Endothelial cell of umbilical vein (primary cell): ENCODE results near the gene UNCX. TPM values are rescaled to one million over a fixed set of nuclear protein-coding genes. Genes with fewer than 3 reads are reported as not detected.

Experiments
- BruUV-seq: library from RNA; stranded (reverse); fragments of 400-500 nt; replicated peaks from 2 replicates; lab custom pipeline; 2021; lab: Mats Ljungman, UMichigan
- CTCF ChIA-PET: fragments of 300-600, 350-600 bp; sonication (Branson Sonifier 250); formaldehyde crosslinking; loops from one replicate; lab custom pipeline; 2021; ENCODE audit warnings: antibody characterized with exemption, inconsistent platforms; lab: Charles Lee
- POLR2A ChIA-PET: fragments of 300-600, 350-600 bp; sonication (Branson Sonifier 250); formaldehyde crosslinking; loops from one replicate; lab custom pipeline; 2021; ENCODE audit warnings: antibody characterized with exemption, inconsistent platforms; lab: Charles Lee
- DNase-seq: peaks from one replicate; pipeline ENCODE4 v3.0.0-alpha.2; 2011; ENCODE audit warnings: low read depth, low spot score
- FAIRE-seq: peaks from 2 replicates; lab custom pipeline; 2011; peaks lifted over from hg19 to GRCh38; lab: Jason Lieb, UNC
- H2AFZ ChIP-seq: 2 replicates; pipeline ENCODE4 v1.6.0; 2012; ENCODE audit warnings: low read depth, low read length, control low read depth, inconsistent platforms
- H3K27ac ChIP-seq: 2 replicates; pipeline ENCODE4 v1.5.1; 2011; ENCODE audit warnings: low read depth, mild to moderate bottlenecking, control low read depth, low read length, moderate library complexity; ENCODE audit not compliant: insufficient read depth
- H3K27me3 ChIP-seq, 2 experiments: 2 replicates each; pipeline versions ENCODE4 v1.6.0 to v1.6.1; 2011; ENCODE audit warnings: low read length in 2 of 2, mixed read lengths in 1 of 2; ENCODE audit not compliant: control insufficient read depth in 2 of 2, insufficient read depth in 2 of 2
- H3K36me3 ChIP-seq, 2 experiments: 2 replicates in 1 of 2; 3 replicates in 1 of 2; pipeline ENCODE4 v1.5.1; 2011; ENCODE audit warnings: low read length in 2 of 2, mild to moderate bottlenecking in 1 of 2, moderate library complexity in 1 of 2; ENCODE audit not compliant: control insufficient read depth in 2 of 2, insufficient read depth in 2 of 2; ENCODE audit errors: extremely low read depth in 1 of 2
- H3K4me1 ChIP-seq: 3 replicates; pipeline ENCODE4 v1.5.1; 2011; ENCODE audit warnings: mild to moderate bottlenecking, low read length; ENCODE audit not compliant: control insufficient read depth, insufficient read depth; ENCODE audit errors: extremely low read depth
- H3K4me2 ChIP-seq: 2 replicates; pipeline ENCODE4 v1.6.1; 2011; ENCODE audit warnings: low read length, control low read depth, mixed read lengths; ENCODE audit not compliant: insufficient read depth
- H3K4me3 ChIP-seq, 3 experiments: fragments of 200-600 bp in 1 of 3; sonication (generic), shearing (Covaris generic) in 1 of 3; replicated peaks in 1 of 3; 2 replicates each; pipeline ENCODE4 v1.5.1; 2011 to 2016; ENCODE audit warnings: control low read depth in 3 of 3, low read length in 3 of 3, mild to moderate bottlenecking in 2 of 3, inconsistent platforms in 1 of 3, low read depth in 1 of 3, moderate library complexity in 1 of 3; ENCODE audit not compliant: insufficient read depth in 1 of 3
- H3K79me2 ChIP-seq: 2 replicates; pipeline ENCODE4 v1.6.0; 2012; ENCODE audit warnings: low read length, inconsistent platforms; ENCODE audit not compliant: control insufficient read depth, insufficient read depth
- H3K9ac ChIP-seq: replicated peaks from 2 replicates; pipeline ENCODE3; 2011; ENCODE audit warnings: low read length, control low read depth; ENCODE audit not compliant: insufficient read depth; ENCODE audit errors: extremely low read depth
- H3K9me1 ChIP-seq: replicated peaks from 3 replicates; pipeline ENCODE4 v1.6.0; 2011; ENCODE audit warnings: mild to moderate bottlenecking, low read length; ENCODE audit not compliant: control insufficient read depth, insufficient read depth; ENCODE audit errors: extremely low read depth
- H3K9me3 ChIP-seq: replicated peaks from 2 replicates; pipeline ENCODE4 v1.5.1; 2012; ENCODE audit warnings: low read length, inconsistent platforms; ENCODE audit not compliant: control insufficient read depth, insufficient read depth
- H4K20me1 ChIP-seq: replicated peaks from 2 replicates; pipeline ENCODE3; 2011; ENCODE audit warnings: mild to moderate bottlenecking, low read length; ENCODE audit not compliant: control insufficient read depth, insufficient read depth; ENCODE audit errors: extremely low read depth
- CTCF ChIP-seq, 2 donors: IDR thresholded peaks; 1 replicate in 1 of 2; 2 replicates in 1 of 2; pipeline ENCODE4 v1.5.1; 2011; ENCODE audit warnings: low read length in 2 of 2, mild to moderate bottlenecking in 2 of 2, moderate library complexity in 2 of 2, control low read depth in 1 of 2, inconsistent platforms in 1 of 2, low read depth in 1 of 2; ENCODE audit not compliant: insufficient read depth in 1 of 2; ENCODE audit errors: extremely low read depth in 1 of 2
- EZH2 ChIP-seq: IDR thresholded peaks from 2 replicates; pipeline ENCODE4 v1.6.1; 2012; ENCODE audit warnings: borderline replicate concordance, low read depth, mild to moderate bottlenecking, moderate library complexity, low read length, inconsistent platforms; ENCODE audit not compliant: severe bottlenecking
- FOS ChIP-seq: IDR thresholded peaks from 2 replicates; pipeline ENCODE4 v1.6.1; 2011; ENCODE audit warnings: mild to moderate bottlenecking, low read length, moderate library complexity, borderline replicate concordance; ENCODE audit not compliant: insufficient read depth
- GATA2 ChIP-seq: IDR thresholded peaks from 2 replicates; pipeline ENCODE4 v1.7.0; 2011; ENCODE audit warnings: low read depth, mild to moderate bottlenecking, moderate library complexity, mixed read lengths, low read length; ENCODE audit not compliant: insufficient read length, insufficient read depth
- JUN ChIP-seq: IDR thresholded peaks from 2 replicates; pipeline ENCODE4 v1.6.1; 2011; ENCODE audit warnings: borderline replicate concordance, low read depth; ENCODE audit not compliant: insufficient read length, insufficient read depth
- MAX ChIP-seq: IDR thresholded peaks from 2 replicates; pipeline ENCODE4 v1.6.1; 2011; ENCODE audit not compliant: insufficient read depth, insufficient read length
- MYC ChIP-seq: IDR thresholded peaks from one replicate; pipeline ENCODE4 v1.6.1; 2011; ENCODE audit warnings: mild to moderate bottlenecking, low read depth, low read length
- POLR2A ChIP-seq: IDR thresholded peaks from 2 replicates; pipeline ENCODE4 v1.6.1; 2012; ENCODE audit warnings: low read depth, mild to moderate bottlenecking, control low read depth, low read length
- POLR2AphosphoS5 ChIP-seq: IDR thresholded peaks from 2 replicates; pipeline ENCODE4 v1.6.1; 2012; ENCODE audit warnings: low read depth, mild to moderate bottlenecking, control low read depth, low read length, moderate library complexity; ENCODE audit not compliant: insufficient read depth
- dilution Hi-C: fragments of 300-500 bp; cut with MboI; formaldehyde crosslinking; loops from one replicate; pipeline ENCODE4 v1.15.0; 2019; ENCODE audit warnings: low sequenced_read_pairs; ENCODE audit not compliant: extremely low pct_ligation_motif_present
- intact Hi-C: fragments of 100-400 bp; cut with micrococcal nuclease; formaldehyde crosslinking; loops from one replicate; pipeline ENCODE4 v1.10.0; 2022
- polyA plus RNA-seq, 4 experiments: library from polyadenylated mRNA; depleted of rRNA in 3 of 4; stranded (reverse) in 3 of 4; unstranded in 1 of 4; fragments of >200 nt; gene quantifications; 2 replicates each; pipeline versions ENCODE4 v1.2.1 to v1.2.3, GENCODE V29; 2011 to 2012; ENCODE audit warnings: missing spikeins in 1 of 4
- total RNA-seq: library from RNA; stranded (reverse); gene quantifications from 2 replicates; pipeline ENCODE4 v1.2.3, GENCODE V29; 2021

The UNCX gene
- total and polyA plus RNA-seq, 2 donors (not counting 3 experiments of a cell fraction or from before 2014, with no cell fraction given): not detected

GRCh38 chr7:1256621-1257020 lies 23.9 kb downstream of the UNCX start:
- H3K4me3 ChIP-seq: no peak overlapping the region
- no peak for DNase-seq
- no peaks in the 10 kb centered on the region for H3K9me1 ChIP-seq
- CTCF ChIA-PET: no interaction called here
- no peak overlapping the region for H2AFZ ChIP-seq
- no peaks in the 10 kb centered on the region for H3K9me3 ChIP-seq
- no peak overlapping the region for H3K27ac ChIP-seq
- peaks cover 3 to 5% of the 10 kb centered on the region in 2 experiments for H3K27me3 ChIP-seq
- POLR2A ChIA-PET: no interaction called here
- H3K4me2 ChIP-seq: no peak overlapping the region
- no peak overlapping the region for H3K9ac ChIP-seq
- no peaks in the 10 kb centered on the region for H4K20me1 ChIP-seq
- no peaks in the 10 kb centered on the region for H3K79me2 ChIP-seq
- no peak for FAIRE-seq
- TF ChIP-seq JUN: no peak
- TF ChIP-seq CTCF (IDR thresholded peaks at IDR 0.05; ENCODE audit: extremely low read depth in 1 of 2, insufficient read depth in 1 of 2, low read depth in 1 of 2, low read length in 2 of 2): no peak
- TF ChIP-seq EZH2: no peak
- TF ChIP-seq POLR2AphosphoS5: no peak
- TF ChIP-seq POLR2A: no peak
- TF ChIP-seq MYC: no peak
- no peak for TF ChIP-seq FOS
- no peak for TF ChIP-seq MAX
- TF ChIP-seq GATA2: no peak
- intact Hi-C loops: no loop called here
- no peaks in the 10 kb centered on the region for H3K36me3 ChIP-seq
- H3K4me1 ChIP-seq: no peaks in the 10 kb centered on the region
- BruUV-seq: no TSS peak
- dilution Hi-C loops: no loop called here
